Trophoblast cell (in vitro differentiated cells and primary cell): Measurements from ENCODE around the gene CLDN19.

Experiments used
- DNase-seq, 2 donors: peaks; one replicate each; pipeline ENCODE4 v3.0.0-alpha.2; 2016
- H2AFZ ChIP-seq: 2 replicates; pipeline ENCODE4 v1.6.1; 2013; ENCODE audit warnings: low read length, moderate library complexity, mild to moderate bottlenecking; ENCODE audit not compliant: insufficient read depth, poor library complexity
- H2AK5ac ChIP-seq: 2 replicates; pipeline ENCODE4 v1.6.1; 2013; ENCODE audit warnings: mild to moderate bottlenecking, low read length
- H2BK120ac ChIP-seq: 2 replicates; pipeline ENCODE4 v1.6.1; 2013; ENCODE audit warnings: low read length, mild to moderate bottlenecking, moderate library complexity; ENCODE audit not compliant: insufficient read depth, poor library complexity
- H2BK12ac ChIP-seq: 2 replicates; pipeline ENCODE4 v1.6.1; 2013; ENCODE audit warnings: mild to moderate bottlenecking, low read length, moderate library complexity
- H2BK5ac ChIP-seq: 2 replicates; pipeline ENCODE4 v1.6.1; 2013; ENCODE audit warnings: low read length, low read depth, moderate library complexity, mild to moderate bottlenecking; ENCODE audit not compliant: poor library complexity
- H3K14ac ChIP-seq: 2 replicates; pipeline ENCODE4 v1.6.1; 2013; ENCODE audit warnings: mild to moderate bottlenecking, low read length
- H3K18ac ChIP-seq: 2 replicates; pipeline ENCODE4 v1.6.1; 2013; ENCODE audit warnings: mild to moderate bottlenecking, low read length
- H3K23ac ChIP-seq: 2 replicates; pipeline ENCODE4 v1.6.1; 2013; ENCODE audit warnings: low read length
- H3K27ac ChIP-seq: 2 replicates; pipeline ENCODE4 v1.5.1; 2013; ENCODE audit warnings: low read depth, mild to moderate bottlenecking, inconsistent platforms, low read length, moderate library complexity
- H3K27me3 ChIP-seq: 2 replicates; pipeline ENCODE4 v1.6.1; 2013; ENCODE audit warnings: inconsistent platforms, mild to moderate bottlenecking, low read length, moderate library complexity; ENCODE audit not compliant: insufficient read depth
- H3K36me3 ChIP-seq, 2 experiments: 1 replicate in 1 of 2; 2 replicates in 1 of 2; pipeline ENCODE4 v1.6.1; 2013; ENCODE audit warnings: low read length in 2 of 2, mild to moderate bottlenecking in 2 of 2, moderate library complexity in 1 of 2; ENCODE audit not compliant: insufficient read depth in 2 of 2, control insufficient read depth in 1 of 2
- H3K4ac ChIP-seq: 2 replicates; pipeline ENCODE4 v1.6.1; 2013; ENCODE audit warnings: low read depth, mild to moderate bottlenecking, low read length, moderate library complexity
- H3K4me1 ChIP-seq, 2 experiments: 1 replicate in 1 of 2; 2 replicates in 1 of 2; pipeline ENCODE4 v1.6.1; 2013; ENCODE audit warnings: low read length in 2 of 2, mild to moderate bottlenecking in 2 of 2, moderate library complexity in 1 of 2; ENCODE audit not compliant: insufficient read depth in 2 of 2, control insufficient read depth in 1 of 2
- H3K4me2 ChIP-seq: 2 replicates; pipeline ENCODE4 v1.6.1; 2013; ENCODE audit warnings: inconsistent platforms, mild to moderate bottlenecking, low read length, moderate library complexity
- H3K4me3 ChIP-seq: 2 replicates; pipeline ENCODE4 v1.5.1; 2013; ENCODE audit warnings: mild to moderate bottlenecking, low read depth, low read length, inconsistent platforms
- H3K79me1 ChIP-seq: one replicate; pipeline ENCODE4 v1.6.1; 2013; ENCODE audit warnings: low read length
- H3K79me2 ChIP-seq: 2 replicates; pipeline ENCODE4 v1.6.1; 2013; ENCODE audit warnings: low read length, mild to moderate bottlenecking; ENCODE audit not compliant: control insufficient read depth, insufficient read depth, poor library complexity
- H3K9ac ChIP-seq: 2 replicates; pipeline ENCODE4 v1.6.1; 2013; ENCODE audit warnings: mild to moderate bottlenecking, low read length
- H3K9me3 ChIP-seq: 2 replicates; pipeline ENCODE4 v1.6.1; 2013; ENCODE audit warnings: low read depth, mild to moderate bottlenecking, control low read depth, inconsistent platforms, low read length; ENCODE audit not compliant: insufficient read depth
- H4K12ac ChIP-seq: 2 replicates; pipeline ENCODE4 v1.6.1; 2013; ENCODE audit warnings: low read depth, mild to moderate bottlenecking, low read length, moderate library complexity
- H4K8ac ChIP-seq: 2 replicates; pipeline ENCODE4 v1.6.1; 2013; ENCODE audit warnings: low read depth, mild to moderate bottlenecking, low read length, moderate library complexity
- H4K91ac ChIP-seq: one replicate; pipeline ENCODE4 v1.6.1; 2013; ENCODE audit warnings: low read depth, mild to moderate bottlenecking, low read length, moderate library complexity
- whole genome bisulfite sequencing: extraction: QIAGEN DNeasy Blood & Tissue Kit; methylation state at CpG from one replicate; pipeline ENCODE4 v1.1.7; 2013; ENCODE audit warnings: missing lambda C conversion rate; ENCODE audit not compliant: insufficient read length, insufficient coverage; ENCODE audit errors: extremely low coverage; 5-methylcytosine and 5-hydroxymethylcytosine counted together

Gene CLDN19

GRCh38 chr1:42692461-42692860, 47.6 kb downstream of the CLDN19 start:
- H3K27me3 ChIP-seq: no peaks in the 10 kb centered on the region
- no peak overlapping the region for H3K4me3 ChIP-seq
- no peak overlapping the region for H2BK5ac ChIP-seq
- no peak overlapping the region for H3K27ac ChIP-seq
- no peak overlapping the region for H4K12ac ChIP-seq
- no peaks in the 10 kb centered on the region for H3K9me3 ChIP-seq
- no peak overlapping the region for H3K4me2 ChIP-seq
- H4K8ac ChIP-seq: no peak overlapping the region
- H3K18ac ChIP-seq: no peak overlapping the region
- no peak overlapping the region for H3K23ac ChIP-seq
- WGBS: no CpG with 5 or more reads among the region's 5 CpGs
- no peak overlapping the region for H2AK5ac ChIP-seq
- DNase-seq: peak; percentile 12 to 69
- H3K36me3 ChIP-seq: peaks cover 3 to 18% of the 10 kb centered on the region in 2 experiments
- H3K79me1 ChIP-seq: no peaks in the 10 kb centered on the region
- H2AFZ ChIP-seq: no peak overlapping the region
- no peak overlapping the region for H3K14ac ChIP-seq
- no peak overlapping the region for H4K91ac ChIP-seq
- no peak overlapping the region for H2BK12ac ChIP-seq
- no peak overlapping the region for H3K9ac ChIP-seq
- peaks cover 3 to 4% of the 10 kb centered on the region in 2 experiments for H3K4me1 ChIP-seq
- no peak overlapping the region for H2BK120ac ChIP-seq
- peaks cover 5% of the 10 kb centered on the region for H3K79me2 ChIP-seq
- H3K4ac ChIP-seq: no peak overlapping the region

- no CpG with 5 or more reads among the region's 4 CpGs for WGBS
These were observed 48.9 kb downstream of the CLDN19 start for GRCh38 chr1:42691157-42691498.

GRCh38 chr1:42690477-42691156, 49.4 kb downstream of the CLDN19 start:
- no peak overlapping the region for H3K9ac ChIP-seq
- WGBS: no CpG with 5 or more reads among the region's 1 CpG
- no peak overlapping the region for H3K23ac ChIP-seq
- H3K4ac ChIP-seq: peak overlapping the region; percentile 88
- H3K79me1 ChIP-seq: no peaks in the 10 kb centered on the region
- H3K36me3 ChIP-seq: peaks cover 3 to 6% of the 10 kb centered on the region in 2 experiments
- H3K4me1 ChIP-seq: peaks cover 3 to 4% of the 10 kb centered on the region in 2 experiments
- H3K79me2 ChIP-seq: peaks cover 7% of the 10 kb centered on the region
- no peak overlapping the region for H4K8ac ChIP-seq
- no peak overlapping the region for H2BK120ac ChIP-seq
- no peak overlapping the region for H3K14ac ChIP-seq
- no peak overlapping the region for H2BK5ac ChIP-seq
- H2AFZ ChIP-seq: no peak overlapping the region
- H2BK12ac ChIP-seq: no peak overlapping the region
- no peak overlapping the region for H4K91ac ChIP-seq
- no peak overlapping the region for H4K12ac ChIP-seq
- no peak overlapping the region for H2AK5ac ChIP-seq
- H3K4me3 ChIP-seq: no peak overlapping the region
- peak; percentile 23 to 50 for DNase-seq
- H3K9me3 ChIP-seq: no peaks in the 10 kb centered on the region
- no peak overlapping the region for H3K27ac ChIP-seq
- H3K4me2 ChIP-seq: no peak overlapping the region
- no peak overlapping the region for H3K18ac ChIP-seq
- no peaks in the 10 kb centered on the region for H3K27me3 ChIP-seq

More at GRCh38 chr1:42691157-42691498, 48.9 kb downstream of the CLDN19 start:
- Histone ChIP-seq H3K4me3 (no peak overlapping the region), H3K18ac (no peak overlapping the region), H2AK5ac (no peak overlapping the region), H2BK12ac (no peak overlapping the region), H3K36me3 (peaks cover 3 to 8% of the 10 kb centered on the region in 2 experiments), H4K8ac (no peak overlapping the region), H4K12ac (no peak overlapping the region), H2BK120ac (no peak overlapping the region), H3K4ac (peak overlapping the region; percentile 88), H3K4me1 (peaks cover 3 to 4% of the 10 kb centered on the region in 2 experiments), H2BK5ac (no peak overlapping the region), H3K79me1 (no peaks in the 10 kb centered on the region), H3K9me3 (no peaks in the 10 kb centered on the region), H3K27me3 (no peaks in the 10 kb centered on the region), H3K27ac (no peak overlapping the region), H3K9ac (no peak overlapping the region), H4K91ac (no peak overlapping the region), H3K79me2 (peaks cover 7% of the 10 kb centered on the region), H2AFZ (no peak overlapping the region), H3K14ac (no peak overlapping the region), H3K4me2 (no peak overlapping the region), H3K23ac (peak overlapping the region; percentile 53)
- no peak for DNase-seq

- Histone ChIP-seq H3K4me3 (no peak overlapping the region), H3K79me2 (peaks cover 9% of the 10 kb centered on the region), H3K27ac (no peak overlapping the region), H4K12ac (no peak overlapping the region), H3K79me1 (no peaks in the 10 kb centered on the region), H3K4me1 (peaks cover 3 to 4% of the 10 kb centered on the region in 2 experiments), H2BK12ac (no peak overlapping the region), H2BK120ac (no peak overlapping the region), H3K9me3 (no peaks in the 10 kb centered on the region), H2AFZ (no peak overlapping the region), H3K18ac (no peak overlapping the region), H4K91ac (no peak overlapping the region), H2AK5ac (no peak overlapping the region), H4K8ac (no peak overlapping the region), H3K14ac (no peak overlapping the region), H3K4me2 (no peak overlapping the region), H3K23ac (no peak overlapping the region), H3K36me3 (peaks cover 2 to 3% of the 10 kb centered on the region in 2 experiments), H3K9ac (no peak overlapping the region), H3K27me3 (no peaks in the 10 kb centered on the region), H2BK5ac (no peak overlapping the region), H3K4ac (peak overlapping the region; percentile 94)
- DNase-seq: peak in 1 of 2 donors; percentile 47
- WGBS: no CpG with 5 or more reads among the region's 3 CpGs
These were observed 50.1 kb downstream of the CLDN19 start for GRCh38 chr1:42689912-42690311.
